T-helper 17 cell (primary cell): Measurements from ENCODE around the gene CEP85. TPM values are rescaled to one million over a fixed set of nuclear protein-coding genes. Genes with fewer than 3 reads are reported as not detected.

Experiments
- ATAC-seq: fragments of 150-1000 bp; cut with Tn5 transposase; 2 replicates; pipeline ENCODE4 v1.10.0; 2021; ENCODE audit warnings: mild to moderate bottlenecking, moderate library complexity
- DNase-seq, 3 donors: peaks; one replicate each; pipeline versions ENCODE4 v3.0.0 to v3.0.0-alpha.2; 2020 to 2021
- H3K9me3 ChIP-seq: one replicate; pipeline ENCODE4 v1.7.0; 2013; ENCODE audit warnings: low read length, mild to moderate bottlenecking; ENCODE audit not compliant: control insufficient read depth, poor library complexity, severe bottlenecking
- H3K27ac Mint-ChIP-seq: one replicate; pipeline ENCODE4 v1.8.0; 2022; ENCODE audit warnings: mild to moderate bottlenecking, moderate library complexity, mixed read lengths
- H3K27me3 Mint-ChIP-seq: one replicate; pipeline ENCODE4 v1.8.0; 2022; ENCODE audit warnings: mixed read lengths
- H3K36me3 Mint-ChIP-seq: one replicate; pipeline ENCODE4 v1.8.0; 2022; ENCODE audit warnings: low read depth, mixed read lengths
- H3K4me1 Mint-ChIP-seq: one replicate; pipeline ENCODE4 v1.8.0; 2022; ENCODE audit warnings: mild to moderate bottlenecking, mixed read lengths
- H3K4me3 Mint-ChIP-seq: one replicate; pipeline ENCODE4 v1.8.0; 2022; ENCODE audit warnings: mild to moderate bottlenecking, moderate library complexity, mixed read lengths
- total RNA-seq, 4 donors: library from RNA in 2 of 4; stranded (reverse) in 2 of 4; gene quantifications; one replicate each; pipeline ENCODE4 v1.2.3 and lab custom pipeline; 2022 to 2026

The CEP85 gene
- total RNA-seq = 10 to 100 TPM; 12.5 to 14.3 TPM
- total RNA-seq (lab: John Stamatoyannopoulos, UW) = 38.7 to 82.0 reads per million in 2 donors

- Mint-ChIP-seq H3K27me3 (no peaks in the 10 kb centered on the region), H3K4me3 (peak within 1 kb of the TSS; percentile 100), H3K36me3 (no peaks in the 10 kb centered on the region), H3K27ac (peak within 1 kb of the TSS; percentile 97), H3K4me1 (peaks cover 29% of the 10 kb centered on the region)
- H3K9me3 ChIP-seq = no peaks in the 10 kb centered on the region
- peak; percentile 92 for ATAC-seq
- peak; percentile 96 to 97 (median 97) for DNase-seq
Measured at GRCh38 chr1:26233903-26234643, at the start of gene CEP85. CEP85 (plus strand) TSS chr1:26234200; CDS start chr1:26239784, 5,584 bp downstream.

- Mint-ChIP-seq H3K4me1 (peaks cover 2% of the 10 kb centered on the region), H3K4me3 (no peak overlapping the region), H3K36me3 (no peaks in the 10 kb centered on the region), H3K27ac (no peak overlapping the region), H3K27me3 (no peaks in the 10 kb centered on the region)
- ATAC-seq (no peak), DNase-seq (no peak)
- no peaks in the 10 kb centered on the region for H3K9me3 ChIP-seq
Measured at GRCh38 chr1:26184883-26185282, 49.1 kb upstream of the CEP85 start.

GRCh38 chr1:26187882-26188281 is 46.1 kb upstream of the CEP85 start:
- peaks cover 12% of the 10 kb centered on the region for H3K4me1 Mint-ChIP-seq
- ATAC-seq = no peak
- H3K36me3 Mint-ChIP-seq = no peaks in the 10 kb centered on the region
- no peaks in the 10 kb centered on the region for H3K9me3 ChIP-seq
- H3K4me3 Mint-ChIP-seq = no peak overlapping the region
- H3K27me3 Mint-ChIP-seq = no peaks in the 10 kb centered on the region
- DNase-seq = no peak
- no peak overlapping the region for H3K27ac Mint-ChIP-seq

- no peak for ATAC-seq
- Mint-ChIP-seq H3K27ac (no peak overlapping the region), H3K36me3 (no peaks in the 10 kb centered on the region), H3K4me1 (peaks cover 12% of the 10 kb centered on the region), H3K27me3 (no peaks in the 10 kb centered on the region), H3K4me3 (no peak overlapping the region)
- no peaks in the 10 kb centered on the region for H3K9me3 ChIP-seq
- no peak for DNase-seq
Measured at GRCh38 chr1:26188477-26188876, 45.5 kb upstream of the CEP85 start.

GRCh38 chr1:26189331-26189730 is 44.7 kb upstream of the CEP85 start:
- Mint-ChIP-seq H3K27me3 (no peaks in the 10 kb centered on the region), H3K27ac (no peak overlapping the region)

GRCh38 chr1:26189751-26190275 is 44.2 kb upstream of the CEP85 start:
- ATAC-seq (no peak), DNase-seq (no peak)
- no peaks in the 10 kb centered on the region for H3K9me3 ChIP-seq
- Mint-ChIP-seq H3K36me3 (no peaks in the 10 kb centered on the region), H3K27me3 (no peaks in the 10 kb centered on the region), H3K4me3 (no peak overlapping the region), H3K4me1 (peaks cover 16% of the 10 kb centered on the region), H3K27ac (no peak overlapping the region)

More at GRCh38 chr1:26189331-26189730, 44.7 kb upstream of the CEP85 start:
- Mint-ChIP-seq H3K4me3 (no peak overlapping the region), H3K4me1 (peaks cover 16% of the 10 kb centered on the region), H3K36me3 (no peaks in the 10 kb centered on the region)
- no peak for DNase-seq
- ATAC-seq = no peak
- no peaks in the 10 kb centered on the region for H3K9me3 ChIP-seq

- Mint-ChIP-seq H3K4me3 (no peak within 1 kb of the TSS), H3K36me3 (no peaks in the 10 kb centered on the region), H3K27ac (peak within 1 kb of the TSS; percentile 1), H3K27me3 (no peaks in the 10 kb centered on the region), H3K4me1 (peaks cover 16% of the 10 kb centered on the region)
- ATAC-seq = no peak
- no peaks in the 10 kb centered on the region for H3K9me3 ChIP-seq
- no peak for DNase-seq
Measured at GRCh38 chr1:26190373-26190987, 43.5 kb upstream of the CEP85 start, which contains the start of gene CATSPER4. CATSPER4 (plus strand) TSS chr1:26190602; CDS start chr1:26190628, 26 bp downstream.

GRCh38 chr1:26191739-26192138 is 42.3 kb upstream of the CEP85 start:
- H3K27ac Mint-ChIP-seq = peak overlapping the region; percentile 1
- peak; percentile 20 for ATAC-seq

GRCh38 chr1:26195805-26196204 is 38.2 kb upstream of the CEP85 start:
- no peaks in the 10 kb centered on the region for H3K36me3 Mint-ChIP-seq
- no peak overlapping the region for H3K27ac Mint-ChIP-seq
- DNase-seq (no peak), ATAC-seq (no peak)
- H3K4me1 Mint-ChIP-seq = peaks cover 24% of the 10 kb centered on the region
- H3K9me3 ChIP-seq = no peaks in the 10 kb centered on the region
- H3K4me3 Mint-ChIP-seq = no peak overlapping the region
- peaks cover 7% of the 10 kb centered on the region for H3K27me3 Mint-ChIP-seq

More at GRCh38 chr1:26191739-26192138, 42.3 kb upstream of the CEP85 start:
- no peak overlapping the region for H3K4me3 Mint-ChIP-seq
- H3K9me3 ChIP-seq = no peaks in the 10 kb centered on the region
- H3K36me3 Mint-ChIP-seq = no peaks in the 10 kb centered on the region
- no peaks in the 10 kb centered on the region for H3K27me3 Mint-ChIP-seq
- H3K4me1 Mint-ChIP-seq = peaks cover 16% of the 10 kb centered on the region
- no peak for DNase-seq

- H3K9me3 ChIP-seq = no peaks in the 10 kb centered on the region
- Mint-ChIP-seq H3K36me3 (no peaks in the 10 kb centered on the region), H3K27me3 (peaks cover 7% of the 10 kb centered on the region), H3K4me3 (no peak overlapping the region), H3K4me1 (peaks cover 28% of the 10 kb centered on the region), H3K27ac (no peak overlapping the region)
- ATAC-seq = no peak
- no peak for DNase-seq
Measured at GRCh38 chr1:26197301-26197700, 36.7 kb upstream of the CEP85 start.

GRCh38 chr1:26197813-26198212 is 36.2 kb upstream of the CEP85 start:
- no peak for DNase-seq
- Mint-ChIP-seq H3K36me3 (no peaks in the 10 kb centered on the region), H3K27me3 (peaks cover 7% of the 10 kb centered on the region), H3K4me3 (no peak overlapping the region), H3K4me1 (peaks cover 33% of the 10 kb centered on the region), H3K27ac (no peak overlapping the region)
- no peaks in the 10 kb centered on the region for H3K9me3 ChIP-seq
- ATAC-seq = no peak

- no peak for DNase-seq
- H3K27me3 Mint-ChIP-seq = peaks cover 7% of the 10 kb centered on the region
- H3K36me3 Mint-ChIP-seq = no peaks in the 10 kb centered on the region
- peaks cover 39% of the 10 kb centered on the region for H3K4me1 Mint-ChIP-seq
- no peak for ATAC-seq
- H3K27ac Mint-ChIP-seq = peak overlapping the region; percentile 92
- H3K4me3 Mint-ChIP-seq = peak overlapping the region; percentile 41
- H3K9me3 ChIP-seq = no peaks in the 10 kb centered on the region
Measured at GRCh38 chr1:26200413-26200812, 33.6 kb upstream of the CEP85 start.

GRCh38 chr1:26203642-26204318 is 30.2 kb upstream of the CEP85 start:
- Mint-ChIP-seq H3K4me3 (peak overlapping the region; percentile 21), H3K4me1 (peaks cover 39% of the 10 kb centered on the region), H3K27me3 (no peaks in the 10 kb centered on the region), H3K27ac (no peak overlapping the region), H3K36me3 (no peaks in the 10 kb centered on the region)
- ATAC-seq (no peak), DNase-seq (no peak)
- H3K9me3 ChIP-seq = no peaks in the 10 kb centered on the region
